Loucy (cell line): ENCODE measurements around the gene ACE.

Experiments used
- H2AFZ ChIP-seq: fragments of 200-600 bp; sonication (generic); 2 replicates; pipeline ENCODE4 v1.6.0; 2016; ENCODE audit warnings: antibody characterized with exemption, mild to moderate bottlenecking, low read length, moderate library complexity
- H3F3A ChIP-seq: fragments of 200-600 bp; 2 replicates; pipeline ENCODE4 v1.6.0; 2016; ENCODE audit warnings: antibody characterized with exemption, low read depth, mild to moderate bottlenecking
- H3K27me3 ChIP-seq: fragments of 200-600 bp; sonication (generic); 2 replicates; pipeline ENCODE4 v1.6.1; 2014; ENCODE audit warnings: low read length, mild to moderate bottlenecking; ENCODE audit not compliant: insufficient read depth, poor library complexity, severe bottlenecking
- H3K36me3 ChIP-seq: fragments of 200-600 bp; sonication (generic); 2 replicates; pipeline ENCODE4 v1.6.1; 2016; ENCODE audit warnings: low read length; ENCODE audit not compliant: insufficient read depth
- H3K4me1 ChIP-seq: fragments of 200-600 bp; sonication (generic); 2 replicates; pipeline ENCODE4 v1.5.1; 2014; ENCODE audit warnings: low read length, mild to moderate bottlenecking; ENCODE audit not compliant: insufficient read depth, poor library complexity, severe bottlenecking
- H3K4me2 ChIP-seq: fragments of 200-600 bp; sonication (generic); 2 replicates; pipeline ENCODE4 v1.6.0; 2014; ENCODE audit warnings: antibody characterized with exemption, low read length, low read depth, mild to moderate bottlenecking; ENCODE audit not compliant: poor library complexity, severe bottlenecking
- H3K4me3 ChIP-seq: fragments of 200-600 bp; sonication (generic); 2 replicates; pipeline ENCODE4 v1.5.1; 2014; ENCODE audit warnings: low read length, mild to moderate bottlenecking, mixed read lengths; ENCODE audit not compliant: poor library complexity, severe bottlenecking
- H3K79me2 ChIP-seq: fragments of 200-600 bp; sonication (generic); 2 replicates; pipeline ENCODE4 v1.6.1; 2014; ENCODE audit warnings: low read length; ENCODE audit not compliant: insufficient read depth
- H3K9ac ChIP-seq: fragments of 200-600 bp; sonication (generic); 2 replicates; pipeline ENCODE4 v1.6.0; 2014; ENCODE audit warnings: mild to moderate bottlenecking, low read depth, low read length, moderate library complexity; ENCODE audit not compliant: poor library complexity, severe bottlenecking
- H3K9me2 ChIP-seq: fragments of 200-600 bp; sonication (generic); replicated peaks from 2 replicates; pipeline ENCODE4 v1.6.1; 2016; ENCODE audit warnings: low read depth, low read length, mixed read lengths
- H3K9me3 ChIP-seq: fragments of 200-600 bp; sonication (generic); 2 replicates; pipeline ENCODE4 v1.6.1; 2014; ENCODE audit warnings: mild to moderate bottlenecking, antibody characterized with exemption, low read length, low read depth; ENCODE audit not compliant: insufficient read depth
- H4K20me1 ChIP-seq: fragments of 200-600 bp; sonication (generic); 2 replicates; pipeline ENCODE4 v1.6.0; 2014; ENCODE audit warnings: antibody characterized with exemption, low read length, mild to moderate bottlenecking; ENCODE audit not compliant: insufficient read depth, poor library complexity, severe bottlenecking
- CTCF ChIP-seq: fragments of 200-600 bp; sonication (generic); conservative IDR thresholded peaks from 2 replicates; pipeline ENCODE4 v1.5.1; 2014; ENCODE audit warnings: mild to moderate bottlenecking, antibody characterized with exemption, low read length
- EZH2phosphoT487 ChIP-seq: fragments of 200-600 bp; IDR thresholded peaks from 2 replicates; pipeline ENCODE4 v1.6.1; 2018; ENCODE audit warnings: antibody characterized with exemption, mild to moderate bottlenecking, moderate library complexity, borderline replicate concordance

ACE gene

GRCh38 chr17:63437287-63438091 lies 39.4 kb upstream of the ACE start:
- Histone ChIP-seq H3K4me3 (no peak overlapping the region), H3K27me3 (no peaks in the 10 kb centered on the region), H2AFZ (no peak overlapping the region), H3K4me2 (no peak overlapping the region), H4K20me1 (no peaks in the 10 kb centered on the region), H3K9me2 (no peaks in the 10 kb centered on the region), H3K36me3 (no peaks in the 10 kb centered on the region), H3K9ac (no peak overlapping the region), H3F3A (no peaks in the 10 kb centered on the region), H3K79me2 (no peaks in the 10 kb centered on the region), H3K4me1 (peaks cover 52% of the 10 kb centered on the region), H3K9me3 (no peaks in the 10 kb centered on the region)
- TF ChIP-seq CTCF = no peak
- TF ChIP-seq EZH2phosphoT487 = no peak

- no peaks in the 10 kb centered on the region for H3K27me3 ChIP-seq
Observed at GRCh38 chr17:63438092-63439051, 38.5 kb upstream of the ACE start.

GRCh38 chr17:63439687-63440086 lies 37.2 kb upstream of the ACE start:
- H3K79me2 ChIP-seq = no peaks in the 10 kb centered on the region
- H2AFZ ChIP-seq = no peak overlapping the region
- H3K9me2 ChIP-seq = no peaks in the 10 kb centered on the region
- peaks cover 30% of the 10 kb centered on the region for H3K4me1 ChIP-seq
- H3K4me3 ChIP-seq = no peak overlapping the region
- no peaks in the 10 kb centered on the region for H3K36me3 ChIP-seq
- no peaks in the 10 kb centered on the region for H3K9me3 ChIP-seq
- TF ChIP-seq EZH2phosphoT487 (no peak), CTCF (no peak)
- no peaks in the 10 kb centered on the region for H4K20me1 ChIP-seq
- H3K9ac ChIP-seq = no peak overlapping the region
- H3K4me2 ChIP-seq = peak overlapping the region; percentile 24
- H3F3A ChIP-seq = no peaks in the 10 kb centered on the region
- H3K27me3 ChIP-seq = no peaks in the 10 kb centered on the region

More at GRCh38 chr17:63438092-63439051, 38.5 kb upstream of the ACE start:
- TF ChIP-seq EZH2phosphoT487 = no peak
- TF ChIP-seq CTCF = no peak
- Histone ChIP-seq H3F3A (no peaks in the 10 kb centered on the region), H4K20me1 (no peaks in the 10 kb centered on the region), H3K4me1 (peaks cover 43% of the 10 kb centered on the region), H3K36me3 (no peaks in the 10 kb centered on the region), H3K9me3 (no peaks in the 10 kb centered on the region), H3K4me3 (no peak overlapping the region), H3K9me2 (no peaks in the 10 kb centered on the region), H3K4me2 (no peak overlapping the region), H3K79me2 (no peaks in the 10 kb centered on the region), H2AFZ (no peak overlapping the region), H3K9ac (no peak overlapping the region)
